Endothelial cell (in vitro differentiated cells): ENCODE results near the gene GRAMD1B. TPM values are rescaled to one million over a fixed set of nuclear protein-coding genes. Genes with fewer than 3 reads are reported as not detected.

Experiments
- DNase-seq: peaks from one replicate; pipeline ENCODE4 v3.0.0; 2021; ENCODE audit warnings: low spot score
- H3K27ac Mint-ChIP-seq: one replicate; pipeline ENCODE4 v1.8.0; 2021; ENCODE audit warnings: mixed read lengths, inconsistent platforms; ENCODE audit not compliant: unreplicated experiment
- H3K27me3 Mint-ChIP-seq: one replicate; pipeline ENCODE4 v1.8.0; 2021; ENCODE audit warnings: mild to moderate bottlenecking, moderate library complexity, mixed read lengths, inconsistent platforms; ENCODE audit not compliant: unreplicated experiment
- H3K36me3 Mint-ChIP-seq: one replicate; pipeline ENCODE4 v1.8.0; 2021; ENCODE audit warnings: mild to moderate bottlenecking, low read depth, mixed read lengths, inconsistent platforms; ENCODE audit not compliant: unreplicated experiment
- H3K4me1 Mint-ChIP-seq: one replicate; pipeline ENCODE4 v1.8.0; 2021; ENCODE audit warnings: mild to moderate bottlenecking, mixed read lengths, inconsistent platforms; ENCODE audit not compliant: unreplicated experiment
- H3K4me3 Mint-ChIP-seq: one replicate; pipeline ENCODE4 v1.8.0; 2021; ENCODE audit warnings: mild to moderate bottlenecking, mixed read lengths, inconsistent platforms; ENCODE audit not compliant: unreplicated experiment
- H3K9me3 Mint-ChIP-seq: one replicate; pipeline ENCODE4 v1.8.0; 2021; ENCODE audit warnings: mixed read lengths, inconsistent platforms; ENCODE audit not compliant: unreplicated experiment
- total RNA-seq: library from RNA; stranded (reverse); fragmentation: NEBNext Ultra II Directional; extraction: Animal tissue kit (Norgen Biotek cat#: 25700); gene quantifications from one replicate; pipeline ENCODE4 v1.2.1, GENCODE V29; 2021; ENCODE audit not compliant: unreplicated experiment
- TF ChIP-seq, protein P1 (sequence below): fragments of 200-600 bp; sonication (generic); IDR thresholded peaks from one replicate; pipeline ENCODE4 v1.5.0; 2021; ENCODE audit warnings: antibody characterized with exemption; ENCODE audit not compliant: unreplicated experiment

Gene GRAMD1B
- total RNA-seq, 1 donor from 2014 or later, result 49.6 TPM

DNA sequence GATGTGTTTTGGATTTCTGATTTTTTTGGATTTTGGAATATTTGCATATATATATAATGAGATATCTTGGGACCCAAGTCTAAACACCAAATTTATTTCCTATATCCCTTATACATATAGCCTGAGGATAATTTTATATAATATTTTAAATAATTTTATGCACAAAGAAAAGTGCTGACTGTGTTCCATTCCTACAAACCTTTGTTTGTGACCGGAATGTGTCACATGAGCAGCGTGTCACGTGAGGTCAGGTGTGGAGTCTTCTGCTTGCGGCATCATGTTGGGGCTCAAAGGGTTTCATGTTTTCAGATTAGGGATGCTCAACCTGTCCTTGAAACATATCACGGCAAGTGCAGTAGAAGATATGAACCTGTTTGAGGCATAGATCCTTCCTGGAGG lies 158.8 kb downstream of the GRAMD1B start:
- Mint-ChIP-seq H3K27me3 (peaks cover 12% of the 10 kb centered on the region), H3K27ac (no peak overlapping the region), H3K4me3 (no peak overlapping the region), H3K36me3 (peaks cover 30% of the 10 kb centered on the region), H3K4me1 (peaks cover 54% of the 10 kb centered on the region), H3K9me3 (no peaks in the 10 kb centered on the region)
- no peak for DNase-seq
- TF ChIP-seq, protein P1, sequence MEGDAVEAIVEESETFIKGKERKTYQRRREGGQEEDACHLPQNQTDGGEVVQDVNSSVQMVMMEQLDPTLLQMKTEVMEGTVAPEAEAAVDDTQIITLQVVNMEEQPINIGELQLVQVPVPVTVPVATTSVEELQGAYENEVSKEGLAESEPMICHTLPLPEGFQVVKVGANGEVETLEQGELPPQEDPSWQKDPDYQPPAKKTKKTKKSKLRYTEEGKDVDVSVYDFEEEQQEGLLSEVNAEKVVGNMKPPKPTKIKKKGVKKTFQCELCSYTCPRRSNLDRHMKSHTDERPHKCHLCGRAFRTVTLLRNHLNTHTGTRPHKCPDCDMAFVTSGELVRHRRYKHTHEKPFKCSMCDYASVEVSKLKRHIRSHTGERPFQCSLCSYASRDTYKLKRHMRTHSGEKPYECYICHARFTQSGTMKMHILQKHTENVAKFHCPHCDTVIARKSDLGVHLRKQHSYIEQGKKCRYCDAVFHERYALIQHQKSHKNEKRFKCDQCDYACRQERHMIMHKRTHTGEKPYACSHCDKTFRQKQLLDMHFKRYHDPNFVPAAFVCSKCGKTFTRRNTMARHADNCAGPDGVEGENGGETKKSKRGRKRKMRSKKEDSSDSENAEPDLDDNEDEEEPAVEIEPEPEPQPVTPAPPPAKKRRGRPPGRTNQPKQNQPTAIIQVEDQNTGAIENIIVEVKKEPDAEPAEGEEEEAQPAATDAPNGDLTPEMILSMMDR, result no peak

DNA sequence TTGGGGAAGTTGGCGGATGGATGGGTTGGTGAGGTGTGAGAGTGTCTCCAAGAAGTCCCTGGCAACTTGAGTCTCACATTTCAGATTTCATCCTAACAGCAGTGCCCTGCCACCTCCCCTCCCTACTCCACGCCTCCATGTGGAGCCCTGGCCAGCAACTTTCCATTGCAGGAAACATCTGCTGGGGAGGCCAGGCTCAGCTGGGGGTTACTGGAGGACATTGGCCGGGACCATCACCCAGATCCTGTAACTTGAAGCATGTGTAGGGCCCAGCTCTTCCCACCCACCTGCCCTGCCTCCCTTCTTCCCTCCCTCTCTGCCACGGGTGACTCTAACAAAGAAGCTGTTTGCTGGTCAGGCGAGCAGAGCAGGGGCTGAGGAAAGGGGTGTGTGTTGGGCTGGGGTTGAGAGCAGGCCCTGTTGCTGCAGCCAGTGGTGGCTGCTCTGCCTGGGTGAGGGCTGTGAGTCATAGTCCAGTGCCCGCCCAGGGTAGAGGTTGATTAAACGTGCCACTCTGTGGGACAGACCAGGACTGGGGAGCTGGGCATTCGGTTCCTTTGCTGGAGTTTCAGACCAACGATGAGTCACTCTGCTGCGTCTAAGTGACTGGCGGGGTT lies 160.3 kb downstream of the GRAMD1B start:
- peak; percentile 45 for DNase-seq
- no peak overlapping the region for H3K27ac Mint-ChIP-seq
- H3K9me3 Mint-ChIP-seq, result no peaks in the 10 kb centered on the region
- peaks cover 45% of the 10 kb centered on the region for H3K4me1 Mint-ChIP-seq
- peaks cover 37% of the 10 kb centered on the region for H3K36me3 Mint-ChIP-seq
- H3K4me3 Mint-ChIP-seq, result no peak overlapping the region
- peaks cover 14% of the 10 kb centered on the region for H3K27me3 Mint-ChIP-seq
- TF ChIP-seq, protein P1, result no peak

DNA sequence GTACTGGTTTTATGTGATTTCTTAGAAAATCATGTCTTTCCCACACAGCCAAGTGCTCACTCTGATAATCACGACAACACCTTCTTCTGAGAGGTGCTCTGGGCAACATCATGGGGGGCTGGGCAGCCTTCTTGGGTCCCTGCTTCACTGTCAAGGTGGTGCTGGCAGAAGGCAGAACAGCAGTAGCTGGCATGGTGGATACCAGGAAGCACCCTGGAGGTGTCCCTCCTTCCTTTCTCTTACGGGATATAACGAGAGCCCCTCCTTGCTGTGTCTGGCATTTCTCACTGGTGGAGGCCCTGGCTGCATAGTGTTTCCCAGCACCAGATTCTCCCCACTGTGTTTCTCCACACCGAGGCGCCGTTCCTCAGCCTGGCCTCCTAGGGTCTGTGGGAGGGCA lies 163.5 kb downstream of the GRAMD1B start:
- Mint-ChIP-seq H3K36me3 (peaks cover 35% of the 10 kb centered on the region), H3K27me3 (peaks cover 6% of the 10 kb centered on the region), H3K27ac (no peak overlapping the region), H3K4me3 (no peak overlapping the region), H3K4me1 (peaks cover 23% of the 10 kb centered on the region), H3K9me3 (no peaks in the 10 kb centered on the region)
- no peak for DNase-seq
- TF ChIP-seq, protein P1, result no peak

DNA sequence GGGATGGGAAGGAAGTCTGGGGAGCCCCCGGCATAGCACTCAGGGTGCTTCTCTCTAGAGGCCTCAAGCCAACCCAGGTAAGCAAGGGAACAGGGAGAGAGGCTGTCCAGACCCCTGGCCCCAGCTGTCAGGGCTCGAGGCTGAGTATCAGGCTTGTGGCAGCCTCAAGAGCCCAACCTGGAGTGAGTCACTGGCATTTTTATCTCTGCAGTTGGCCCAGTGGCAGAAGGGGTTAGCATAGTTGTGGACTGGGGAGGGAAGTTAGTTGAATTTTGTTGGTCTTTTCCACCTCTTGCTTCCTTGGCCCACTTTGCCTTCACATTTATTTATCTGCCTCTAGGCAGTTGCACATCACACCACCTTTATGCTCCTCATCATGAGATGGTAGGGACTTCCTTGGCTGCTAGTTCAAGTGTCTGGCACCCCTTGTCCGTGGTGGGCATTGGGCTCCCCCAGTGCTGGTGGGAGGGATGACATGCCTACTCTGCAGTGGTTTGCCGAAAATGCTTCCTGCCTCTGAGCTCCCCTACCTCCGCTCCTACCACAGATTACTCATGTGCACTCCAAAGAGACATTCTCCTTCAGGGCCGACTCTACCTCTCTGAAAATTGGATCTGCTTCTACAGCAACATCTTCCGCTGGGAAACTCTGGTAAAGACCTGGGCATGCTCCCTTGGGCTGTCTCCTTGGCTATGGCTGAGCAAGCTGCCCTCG lies 164.3 kb downstream of the GRAMD1B start:
- TF ChIP-seq, protein P1, result no peak
- H3K36me3 Mint-ChIP-seq, result peaks cover 39% of the 10 kb centered on the region
- peaks cover 4% of the 10 kb centered on the region for H3K27me3 Mint-ChIP-seq
- no peak overlapping the region for H3K4me3 Mint-ChIP-seq
- peaks cover 23% of the 10 kb centered on the region for H3K4me1 Mint-ChIP-seq
- no peak for DNase-seq
- no peak overlapping the region for H3K27ac Mint-ChIP-seq
- H3K9me3 Mint-ChIP-seq, result no peaks in the 10 kb centered on the region

DNA sequence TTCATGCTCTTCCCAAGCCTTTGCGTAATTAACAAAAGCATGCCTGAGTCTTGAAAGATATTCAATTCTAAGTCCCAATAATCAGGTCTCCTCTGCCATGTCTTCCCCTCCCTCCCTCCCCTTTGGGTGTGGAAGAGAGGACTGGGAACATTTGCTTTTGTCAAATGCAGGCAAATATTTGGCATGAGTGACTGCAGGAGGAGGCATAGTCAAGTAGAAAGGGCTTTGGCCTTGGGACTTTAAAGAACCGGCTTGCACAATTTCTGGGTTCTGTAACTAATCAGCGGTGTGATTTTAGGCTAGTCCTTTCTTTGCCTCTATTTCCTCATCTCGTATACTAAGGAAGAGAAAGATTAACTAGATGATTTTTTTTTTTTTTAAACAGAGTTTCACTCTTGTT lies 164.9 kb downstream of the GRAMD1B start:
- Mint-ChIP-seq H3K27me3 (peaks cover 4% of the 10 kb centered on the region), H3K9me3 (no peaks in the 10 kb centered on the region), H3K27ac (no peak overlapping the region), H3K36me3 (peaks cover 40% of the 10 kb centered on the region), H3K4me1 (peaks cover 19% of the 10 kb centered on the region), H3K4me3 (no peak overlapping the region)
- DNase-seq, result no peak
- TF ChIP-seq, protein P1, result no peak
